Activated CD8-positive, alpha-beta memory T cell treated with anti-CD3 and anti-CD28 coated beads, Interleukin-2, amount 10 ng/mL, durations not matched to agents 7 days and 5 days (primary cell): Measurements from ENCODE around the gene ENTPD2. TPM values are rescaled to one million over a fixed set of nuclear protein-coding genes. Genes with fewer than 3 reads are reported as not detected.
"Not testable (repeated sequence)": the region's sequence is repeated elsewhere in the genome, so short reads cannot be mapped to it uniquely, and the experiment has no call there.

ENCODE experiments used
- ATAC-seq: fragments of 150-1000 bp; cut with Tn5 transposase; one replicate; pipeline ENCODE4 v1.10.0; 2021; ENCODE audit warnings: moderate library complexity
- CTCF ChIA-PET: fragments of 350-600 bp; sonication (Branson Sonifier 250); formaldehyde crosslinking; loops from one replicate; lab custom pipeline; 2021; ENCODE audit warnings: antibody characterized with exemption; lab: Charles Lee
- DNase-seq: peaks from one replicate; pipeline ENCODE4 v3.0.0-alpha.2; 2020
- H3K27ac Mint-ChIP-seq: one replicate; pipeline ENCODE4 v1.8.0; 2021; ENCODE audit warnings: mild to moderate bottlenecking, mixed read lengths
- H3K27me3 Mint-ChIP-seq: one replicate; pipeline ENCODE4 v1.8.0; 2021; ENCODE audit warnings: mixed read lengths
- H3K36me3 Mint-ChIP-seq: one replicate; pipeline ENCODE4 v1.8.0; 2021; ENCODE audit warnings: mild to moderate bottlenecking, mixed read lengths
- H3K4me1 Mint-ChIP-seq: one replicate; pipeline ENCODE4 v1.8.0; 2021; ENCODE audit warnings: mixed read lengths
- H3K4me3 Mint-ChIP-seq: one replicate; pipeline ENCODE4 v1.8.0; 2021; ENCODE audit warnings: mild to moderate bottlenecking, moderate library complexity, mixed read lengths
- H3K9me3 Mint-ChIP-seq: one replicate; pipeline ENCODE4 v1.8.0; 2022; ENCODE audit warnings: low read depth, mixed read lengths
- total RNA-seq, 2 experiments: library from RNA; stranded (reverse); gene quantifications; one replicate each; pipeline ENCODE4 v1.2.3, GENCODE V29; 2021

Gene ENTPD2
- total RNA-seq, 2 experiments from 2014 or later, result not detected

- Mint-ChIP-seq H3K4me1 (peaks cover 25% of the 10 kb centered on the region), H3K27ac (no peak overlapping the region), H3K36me3 (no peaks in the 10 kb centered on the region), H3K9me3 (no peaks in the 10 kb centered on the region), H3K4me3 (no peak overlapping the region), H3K27me3 (no peaks in the 10 kb centered on the region)
- CTCF ChIA-PET, result interaction anchor here (1.6 to 14.3 kb wide), 2 partner anchors 11 to 24 kb away, joined by 3 to 234 read pairs; partner anchors contain the start of genes ABCA2 and FUT7
- DNase-seq (no peak), ATAC-seq (no peak)
These were observed 46.0 kb downstream of the ENTPD2 start for GRCh38 chr9:137007816-137008270.

- no peak overlapping the region for H3K4me3 Mint-ChIP-seq
- CTCF ChIA-PET, result interaction anchor here (1.6 to 14.3 kb wide), 2 partner anchors 12 to 24 kb away, joined by 3 to 234 read pairs; partner anchors contain the start of genes ABCA2 and FUT7
- H3K36me3 Mint-ChIP-seq, result no peaks in the 10 kb centered on the region
- H3K27me3 Mint-ChIP-seq, result no peaks in the 10 kb centered on the region
- ATAC-seq, result no peak
- H3K4me1 Mint-ChIP-seq, result peaks cover 25% of the 10 kb centered on the region
- no peak for DNase-seq
- H3K27ac Mint-ChIP-seq, result no peak overlapping the region
- H3K9me3 Mint-ChIP-seq, result no peaks in the 10 kb centered on the region
These were observed 46.6 kb downstream of the ENTPD2 start for GRCh38 chr9:137007108-137007815.

GRCh38 chr9:137006116-137007003 lies 47.5 kb downstream of the ENTPD2 start:
- CTCF ChIA-PET, result interaction anchor here (14.3 kb wide), 1 partner anchor 25 kb away, joined by 234 read pairs; the partner anchor contains the start of genes ABCA2 and FUT7
- Mint-ChIP-seq H3K4me3 (no peak overlapping the region), H3K36me3 (no peaks in the 10 kb centered on the region), H3K9me3 (no peaks in the 10 kb centered on the region), H3K4me1 (peaks cover 25% of the 10 kb centered on the region), H3K27ac (peak overlapping the region; percentile 55), H3K27me3 (peaks cover 3% of the 10 kb centered on the region)
- ATAC-seq (peak; percentile 52), DNase-seq (no peak)

- not testable (repeated sequence) for ATAC-seq, H3K36me3 Mint-ChIP-seq, DNase-seq, H3K27ac Mint-ChIP-seq, H3K4me3 Mint-ChIP-seq, H3K27me3 Mint-ChIP-seq, H3K9me3 Mint-ChIP-seq
- CTCF ChIA-PET, result interaction anchor here (14.3 kb wide), 1 partner anchor 27 kb away, joined by 234 read pairs; the partner anchor contains the start of genes ABCA2 and FUT7
- H3K4me1 Mint-ChIP-seq, result peaks cover 40% of the 10 kb centered on the region
These were observed 49.6 kb downstream of the ENTPD2 start for GRCh38 chr9:137004285-137004684.

- peaks cover 5% of the 10 kb centered on the region for H3K27me3 Mint-ChIP-seq
- CTCF ChIA-PET, result interaction anchor here (0.9 to 14.3 kb wide), 6 partner anchors 10 to 65 kb away, joined by 3 to 234 read pairs (median 6); partner anchors contain the start of genes ABCA2, FUT7 and PAXX
- no peaks in the 10 kb centered on the region for H3K36me3 Mint-ChIP-seq
- peaks cover 55% of the 10 kb centered on the region for H3K4me1 Mint-ChIP-seq
- no peak for DNase-seq
- H3K27ac Mint-ChIP-seq, result no peak overlapping the region
- no peak overlapping the region for H3K4me3 Mint-ChIP-seq
- H3K9me3 Mint-ChIP-seq, result no peaks in the 10 kb centered on the region
- no peak for ATAC-seq
These were observed 51.2 kb downstream of the ENTPD2 start for GRCh38 chr9:137002646-137003041.

- peaks cover 5% of the 10 kb centered on the region for H3K27me3 Mint-ChIP-seq
- H3K4me3 Mint-ChIP-seq, result no peak overlapping the region
- CTCF ChIA-PET, result interaction anchor here (0.9 to 14.3 kb wide), 6 partner anchors 9 to 66 kb away, joined by 3 to 234 read pairs (median 6); partner anchors contain the start of genes ABCA2, FUT7 and PAXX
- peaks cover 61% of the 10 kb centered on the region for H3K4me1 Mint-ChIP-seq
- H3K27ac Mint-ChIP-seq, result no peak overlapping the region
- no peaks in the 10 kb centered on the region for H3K9me3 Mint-ChIP-seq
- no peak for DNase-seq
- H3K36me3 Mint-ChIP-seq, result no peaks in the 10 kb centered on the region
- ATAC-seq, result no peak
These were observed 51.8 kb downstream of the ENTPD2 start for GRCh38 chr9:137001857-137002645.

- peaks cover 60% of the 10 kb centered on the region for H3K4me1 Mint-ChIP-seq
- no peaks in the 10 kb centered on the region for H3K9me3 Mint-ChIP-seq
- peak; percentile 66 for ATAC-seq
- peaks cover 5% of the 10 kb centered on the region for H3K27me3 Mint-ChIP-seq
- CTCF ChIA-PET, result interaction anchor here (0.8 to 14.3 kb wide), 15 partner anchors 8 to 250 kb away, joined by 3 to 234 read pairs (median 3); partner anchors contain the start of genes ABCA2, AJM1, C8G and FUT7
- peak; percentile 74 for DNase-seq
- H3K27ac Mint-ChIP-seq, result peak overlapping the region; percentile 86
- peak overlapping the region; percentile 59 for H3K4me3 Mint-ChIP-seq
- no peaks in the 10 kb centered on the region for H3K36me3 Mint-ChIP-seq
These were observed 53.5 kb downstream of the ENTPD2 start for GRCh38 chr9:137000177-137000930.

Other genes starting within 250 kb of the ENTPD2 start
- 100 to 1,000 TPM; 113 to 123 TPM for gene RABL6, start 246.1 kb downstream of the ENTPD2 start, total RNA-seq
- 1 to 10 TPM; 3.9 to 4.4 TPM for gene AJM1, start 211.6 kb downstream of the ENTPD2 start, total RNA-seq
- gene PHPT1, start 204.7 kb downstream of the ENTPD2 start, total RNA-seq, result 100 to 1,000 TPM in 1 of 2 experiments, 10 to 100 TPM in 1; 96.8 to 116 TPM
- 10 to 100 TPM; 13.4 to 15.5 TPM for gene MAMDC4, start 201.7 kb downstream of the ENTPD2 start, total RNA-seq
- 100 to 1,000 TPM; 283 to 360 TPM for gene EDF1, start 187.8 kb downstream of the ENTPD2 start, total RNA-seq
- 10 to 100 TPM; 58.4 to 67.6 TPM for gene TRAF2, start 167.5 kb downstream of the ENTPD2 start, total RNA-seq
- 100 to 1,000 TPM; 106 to 107 TPM for gene FBXW5, start 109.3 kb downstream of the ENTPD2 start, total RNA-seq
- 1 to 10 TPM in 1 of 2 experiments, not detected in 1; 1.7 TPM for gene C8G, start 108.8 kb downstream of the ENTPD2 start, total RNA-seq
- gene LCN12, start 101.8 kb downstream of the ENTPD2 start, total RNA-seq, result 1 to 10 TPM in 1 of 2 experiments, under 1 TPM in 1; 0.68 to 1.2 TPM
- 1 to 10 TPM; 1.2 to 3.2 TPM for gene PTGDS, start 76.6 kb downstream of the ENTPD2 start, total RNA-seq
- under 1 TPM in 1 of 2 experiments, not detected in 1; 0.09 TPM for gene LCNL1, start 71.1 kb downstream of the ENTPD2 start, total RNA-seq
- 10 to 100 TPM; 68.6 to 94.8 TPM for gene PAXX, start 61.6 kb downstream of the ENTPD2 start, total RNA-seq
- 1 to 10 TPM; 3.8 to 7.8 TPM for gene CLIC3, start 57.5 kb downstream of the ENTPD2 start, total RNA-seq
- 10 to 100 TPM; 30.0 to 73.6 TPM for gene ABCA2, start 25.8 kb downstream of the ENTPD2 start, total RNA-seq
- gene FUT7, start 22.0 kb downstream of the ENTPD2 start, total RNA-seq, result 1 to 10 TPM in 1 of 2 experiments, under 1 TPM in 1; 0.68 to 2.8 TPM
- 10 to 100 TPM; 30.4 to 55.6 TPM for gene NPDC1, start 7.9 kb downstream of the ENTPD2 start, total RNA-seq
- 10 to 100 TPM; 31.9 to 40.1 TPM for gene SAPCD2, start 16.5 kb upstream of the ENTPD2 start, total RNA-seq
- gene UAP1L1, start 23.5 kb upstream of the ENTPD2 start, total RNA-seq, result 10 to 100 TPM; 32.6 to 35.3 TPM
- gene MAN1B1, start 32.9 kb upstream of the ENTPD2 start, total RNA-seq, result 10 to 100 TPM; 43.8 to 60.6 TPM
- 100 to 1,000 TPM; 271 to 321 TPM for gene DPP7, start 60.7 kb upstream of the ENTPD2 start, total RNA-seq
- not detected for gene GRIN1, start 85.1 kb upstream of the ENTPD2 start, total RNA-seq
- under 1 TPM in 1 of 2 experiments, not detected in 1; 0.30 TPM for gene LRRC26, start 116.0 kb upstream of the ENTPD2 start, total RNA-seq
- not detected for gene TMEM210, start 118.0 kb upstream of the ENTPD2 start, total RNA-seq
- 10 to 100 TPM; 59.8 to 69.7 TPM for gene ANAPC2, start 134.5 kb upstream of the ENTPD2 start, total RNA-seq
- 10 to 100 TPM; 80.2 to 91.3 TPM for gene SSNA1, start 134.6 kb upstream of the ENTPD2 start, total RNA-seq
- 10 to 100 TPM; 11.1 to 13.3 TPM for gene TPRN, start 146.7 kb upstream of the ENTPD2 start, total RNA-seq
- 10 to 100 TPM; 32.2 to 36.9 TPM for gene TMEM203, start 151.6 kb upstream of the ENTPD2 start, total RNA-seq
- gene NDOR1, start 151.6 kb upstream of the ENTPD2 start, total RNA-seq, result 10 to 100 TPM; 50.1 to 50.6 TPM
- 1 to 10 TPM; 2.9 to 3.0 TPM for gene RNF208, start 168.2 kb upstream of the ENTPD2 start, total RNA-seq
- gene CYSRT1, start 171.1 kb upstream of the ENTPD2 start, total RNA-seq, result under 1 TPM; 0.53 to 0.89 TPM
- gene RNF224, start 173.4 kb upstream of the ENTPD2 start, total RNA-seq, result not detected
- gene SLC34A3, start 176.8 kb upstream of the ENTPD2 start, total RNA-seq, result not detected
- gene TUBB4B, start 187.2 kb upstream of the ENTPD2 start, total RNA-seq, result 100 to 1,000 TPM; 353 to 375 TPM
- gene STPG3, start 197.2 kb upstream of the ENTPD2 start, total RNA-seq, result not detected
- gene NELFB, start 201.3 kb upstream of the ENTPD2 start, total RNA-seq, result 10 to 100 TPM; 70.8 to 75.3 TPM
- 10 to 100 TPM; 10.9 to 13.3 TPM for gene TOR4A, start 223.7 kb upstream of the ENTPD2 start, total RNA-seq
- gene NRARP, start 248.2 kb upstream of the ENTPD2 start, total RNA-seq, result 1 to 10 TPM; 1.6 to 4.5 TPM